Spleen (tissue), 7 donors: ENCODE measurements around the gene PALLD.

Source experiments
- POLR2A ChIP-seq, 3 donors: fragments of 450-650 bp; IDR thresholded peaks; one replicate each; pipeline ENCODE4 v1.5.1; 2017; ENCODE audit warnings: antibody characterized with exemption in 3 of 3, mild to moderate bottlenecking in 1 of 3
- TF ChIP-seq, protein P1 (sequence below), 11 experiments: fragments of 200-600 bp in 7 of 11; fragments of 450-650 bp in 4 of 11; sonication (generic) in 4 of 11; IDR thresholded peaks in 8 of 11; conservative IDR thresholded peaks in 3 of 11; 1 replicate in 7 of 11; 2 replicates in 4 of 11; pipeline versions ENCODE4 v1.4.0 to v1.8.0; 2016 to 2021; ENCODE audit warnings: antibody characterized with exemption in 11 of 11, inconsistent platforms in 4 of 11, mild to moderate bottlenecking in 1 of 11
- donor health status: DM: no; HTN: no; CAD: no; lungs with moderate emphysema.
- donor health status: DM: no; HTN: no; CAD: no.
- donor health status: DM: no; HTN: no; CAD: no.

DNA sequence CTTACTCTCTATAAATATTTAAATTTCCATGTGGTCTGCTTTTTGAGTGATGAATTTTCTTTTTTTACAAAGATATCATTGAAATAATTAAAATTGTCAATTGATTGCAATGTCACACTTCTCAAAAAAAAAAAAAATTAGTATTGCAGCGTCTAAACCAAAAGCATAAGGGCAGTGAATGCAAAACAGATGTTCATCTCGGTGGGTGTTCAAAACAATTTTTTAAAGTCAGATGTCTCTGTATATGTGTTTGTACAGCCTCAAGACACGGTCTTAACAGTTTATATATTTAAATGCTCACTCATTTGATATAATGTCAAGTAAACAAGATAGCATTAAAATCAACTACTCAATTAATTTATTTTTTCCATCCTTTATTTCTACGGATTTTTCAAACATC lies 52.3 kb downstream of the PALLD start:
- TF ChIP-seq, protein P1, sequence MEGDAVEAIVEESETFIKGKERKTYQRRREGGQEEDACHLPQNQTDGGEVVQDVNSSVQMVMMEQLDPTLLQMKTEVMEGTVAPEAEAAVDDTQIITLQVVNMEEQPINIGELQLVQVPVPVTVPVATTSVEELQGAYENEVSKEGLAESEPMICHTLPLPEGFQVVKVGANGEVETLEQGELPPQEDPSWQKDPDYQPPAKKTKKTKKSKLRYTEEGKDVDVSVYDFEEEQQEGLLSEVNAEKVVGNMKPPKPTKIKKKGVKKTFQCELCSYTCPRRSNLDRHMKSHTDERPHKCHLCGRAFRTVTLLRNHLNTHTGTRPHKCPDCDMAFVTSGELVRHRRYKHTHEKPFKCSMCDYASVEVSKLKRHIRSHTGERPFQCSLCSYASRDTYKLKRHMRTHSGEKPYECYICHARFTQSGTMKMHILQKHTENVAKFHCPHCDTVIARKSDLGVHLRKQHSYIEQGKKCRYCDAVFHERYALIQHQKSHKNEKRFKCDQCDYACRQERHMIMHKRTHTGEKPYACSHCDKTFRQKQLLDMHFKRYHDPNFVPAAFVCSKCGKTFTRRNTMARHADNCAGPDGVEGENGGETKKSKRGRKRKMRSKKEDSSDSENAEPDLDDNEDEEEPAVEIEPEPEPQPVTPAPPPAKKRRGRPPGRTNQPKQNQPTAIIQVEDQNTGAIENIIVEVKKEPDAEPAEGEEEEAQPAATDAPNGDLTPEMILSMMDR (IDR thresholded peaks at IDR 0.05 in 8 of 11, conservative IDR thresholded peaks at IDR 0.05 in 3 of 11), result no peak
- no peak for TF ChIP-seq POLR2A (IDR thresholded peaks at IDR 0.05)
